ENCODE measurements around the gene PARP9. TPM values are rescaled to one million over a fixed set of nuclear protein-coding genes. Genes with fewer than 3 reads are reported as not detected.

PARP9 gene
- total RNA-seq: 100 to 1,000 TPM; 107 to 114 TPM

DNA sequence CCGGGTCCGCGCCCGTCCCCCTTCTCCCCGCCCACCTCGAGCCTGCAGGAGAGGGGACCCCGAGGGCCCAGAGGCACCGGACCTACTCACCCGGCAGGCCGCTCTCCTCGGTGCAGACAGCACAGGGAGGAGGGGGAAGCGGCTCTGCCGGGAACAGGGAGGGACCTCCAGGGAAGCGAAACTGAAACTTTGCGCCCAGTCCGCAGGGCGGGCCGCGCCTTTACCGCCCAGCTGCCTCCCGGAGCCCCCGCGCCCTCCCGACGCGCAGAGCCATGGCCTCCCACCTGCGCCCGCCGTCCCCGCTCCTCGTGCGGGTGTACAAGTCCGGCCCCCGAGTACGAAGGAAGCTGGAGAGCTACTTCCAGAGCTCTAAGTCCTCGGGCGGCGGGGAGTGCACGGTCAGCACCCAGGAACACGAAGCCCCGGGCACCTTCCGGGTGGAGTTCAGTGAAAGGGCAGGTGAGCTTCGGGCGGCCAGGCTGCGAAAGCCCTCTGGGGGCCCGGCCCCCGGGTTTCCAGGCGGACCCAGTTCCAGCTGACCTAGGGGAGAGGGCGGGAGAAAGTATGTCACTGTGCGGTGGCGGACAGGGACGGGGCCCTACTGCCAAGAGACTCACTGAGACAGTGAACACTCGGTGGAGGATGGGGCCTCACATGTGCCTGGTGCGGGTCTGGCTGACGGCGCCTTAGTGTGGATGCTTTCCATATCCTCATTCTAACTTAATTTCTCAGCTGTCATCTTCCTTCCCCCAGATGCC is at the start of gene PARP9, which contains the start of gene DTX3L:
PARP9 (minus strand) TSS at position 146 of the 758 bp plus-strand sequence. CDS start 4,680 bp downstream, outside the sequence.
DTX3L (plus strand) TSS at position 184 of the 758 bp plus-strand sequence; CDS start at position 273, 89 bp downstream.
- no peaks in the 10 kb centered on the region for H3K9me3 Mint-ChIP-seq

DNA sequence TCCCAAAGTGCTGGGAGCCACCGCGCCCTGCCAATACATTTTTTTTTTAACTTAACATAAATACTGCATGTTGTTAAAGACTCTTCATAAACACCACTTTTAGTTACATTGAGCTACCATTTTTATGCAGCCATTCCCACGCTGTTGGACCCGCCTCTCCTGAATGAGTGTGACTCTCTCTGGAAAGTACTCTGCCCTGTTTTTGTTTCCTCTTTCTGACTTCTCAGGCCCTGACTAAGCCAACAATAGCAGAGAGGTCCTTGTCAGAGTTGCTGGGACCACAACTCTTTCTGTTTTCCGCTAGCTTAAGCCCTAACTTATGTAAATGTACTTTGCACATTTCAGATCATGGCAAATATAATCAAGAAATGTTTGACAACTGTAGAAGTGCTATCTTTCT is 48.6 kb upstream of the PARP9 start:
- ATAC-seq (ENCODE audit: low read depth) (no peak), DNase-seq (no peak)
- POLR2A ChIA-PET: no interaction called here
- Mint-ChIP-seq H3K9me3 (peaks cover 4% of the 10 kb centered on the region), H3K27me3 (no peaks in the 10 kb centered on the region), H3K27ac (no peak overlapping the region), H3K36me3 (peaks cover 63% of the 10 kb centered on the region), H3K4me1 (peaks cover 22% of the 10 kb centered on the region), H3K4me3 (no peak overlapping the region)

More for the DNA sequence above, at the start of gene PARP9, which contains the start of gene DTX3L:
- Mint-ChIP-seq H3K4me3 (peak within 1 kb of the TSS; percentile 97), H3K27ac (peak within 1 kb of the TSS; percentile 100), H3K27me3 (no peaks in the 10 kb centered on the region), H3K36me3 (peaks cover 65% of the 10 kb centered on the region), H3K4me1 (peaks cover 51% of the 10 kb centered on the region)
- ATAC-seq (ENCODE audit: low read depth) (peak; percentile 95), DNase-seq (peak; percentile 93)
- POLR2A ChIA-PET: interaction anchor here (0.7 to 5.8 kb wide), 16 partner anchors 9 to 171 kb away, joined by 3 to 160 read pairs (median 4); partner anchors contain the start of genes PARP14, PARP15 and WDR5B

DNA sequence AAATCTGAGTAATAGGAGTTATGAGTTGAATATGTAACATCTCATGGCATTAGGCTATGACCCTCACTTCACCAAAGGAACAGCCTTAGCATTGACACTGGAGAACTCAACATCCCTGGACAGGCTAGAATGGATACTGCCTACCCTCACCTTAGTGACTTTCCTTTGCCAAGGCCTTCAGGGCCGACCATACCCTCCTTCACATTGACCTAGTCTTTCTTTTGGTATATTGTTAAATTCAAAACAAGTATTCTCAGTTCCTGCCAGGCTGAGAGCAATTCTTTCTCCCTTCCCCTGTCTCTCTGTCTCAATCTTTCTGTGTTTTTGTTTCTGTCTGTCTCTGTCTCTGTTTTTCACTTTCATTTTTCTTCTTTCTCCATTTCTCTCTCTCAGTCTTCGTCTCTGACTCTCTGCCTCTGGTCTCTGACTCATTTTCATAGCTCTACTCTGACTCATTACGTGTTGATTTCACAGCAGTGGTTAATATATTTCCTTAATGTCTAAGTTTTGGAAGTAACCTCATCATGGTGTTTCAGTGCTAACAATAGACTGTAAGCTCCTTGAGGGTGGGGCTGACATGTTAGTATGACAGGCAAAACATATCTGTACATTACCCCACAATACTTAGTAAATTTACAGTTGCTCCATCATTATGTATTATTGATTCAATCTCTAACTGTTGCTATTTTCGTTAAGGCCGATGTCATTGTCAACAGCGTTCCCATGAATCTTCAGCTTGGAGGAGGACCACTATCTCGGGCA is 45.9 kb upstream of the PARP9 start:
- DNase-seq (no peak), ATAC-seq (ENCODE audit: low read depth) (peak; percentile 95)
- Mint-ChIP-seq H3K4me3 (peak overlapping the region; percentile 72), H3K27ac (peak overlapping the region; percentile 95), H3K36me3 (peaks cover 51% of the 10 kb centered on the region), H3K9me3 (peaks cover 4% of the 10 kb centered on the region), H3K27me3 (no peaks in the 10 kb centered on the region), H3K4me1 (peaks cover 19% of the 10 kb centered on the region)
- POLR2A ChIA-PET: interaction anchor here (0.7 to 1.1 kb wide), 3 partner anchors 33 to 46 kb away, joined by 3 to 14 read pairs (median 4); partner anchors contain the start of genes DTX3L and PARP9

DNA sequence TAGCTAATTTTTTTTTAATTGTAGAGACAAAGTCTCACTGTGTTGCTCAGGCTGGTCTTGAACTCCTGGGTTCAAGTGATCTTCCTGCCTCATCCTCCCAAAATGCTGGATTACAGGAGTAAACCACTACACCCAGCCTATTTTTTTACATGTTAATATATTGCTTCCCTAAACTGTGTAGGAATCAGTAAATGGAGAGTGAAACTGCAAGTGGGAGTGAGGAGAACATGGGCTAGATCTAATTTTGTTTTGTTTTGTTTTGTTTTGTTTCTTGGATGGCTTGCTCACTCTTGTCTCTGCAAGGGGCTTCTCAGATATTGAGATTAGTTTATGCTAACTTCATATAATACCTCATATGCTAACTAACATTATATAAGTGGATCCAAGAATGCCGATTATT is 44.8 kb upstream of the PARP9 start:
- ATAC-seq (ENCODE audit: low read depth): no peak

GRCh38 chr3:122606330-122606729 is 42.2 kb upstream of the PARP9 start:
- POLR2A ChIA-PET: no interaction called here
- Mint-ChIP-seq H3K27ac (no peak overlapping the region), H3K9me3 (peaks cover 13% of the 10 kb centered on the region), H3K4me1 (peaks cover 22% of the 10 kb centered on the region), H3K36me3 (peaks cover 53% of the 10 kb centered on the region), H3K4me3 (no peak overlapping the region), H3K27me3 (no peaks in the 10 kb centered on the region)
- no peak for DNase-seq
- ATAC-seq (ENCODE audit: low read depth): no peak

More for the DNA sequence above, 44.8 kb upstream of the PARP9 start:
- H3K9me3 Mint-ChIP-seq: peaks cover 4% of the 10 kb centered on the region
- H3K4me3 Mint-ChIP-seq: no peak overlapping the region
- POLR2A ChIA-PET: no interaction called here
- peaks cover 49% of the 10 kb centered on the region for H3K36me3 Mint-ChIP-seq
- DNase-seq: no peak
- no peaks in the 10 kb centered on the region for H3K27me3 Mint-ChIP-seq
- H3K27ac Mint-ChIP-seq: peak overlapping the region; percentile 95
- H3K4me1 Mint-ChIP-seq: peaks cover 20% of the 10 kb centered on the region

DNA sequence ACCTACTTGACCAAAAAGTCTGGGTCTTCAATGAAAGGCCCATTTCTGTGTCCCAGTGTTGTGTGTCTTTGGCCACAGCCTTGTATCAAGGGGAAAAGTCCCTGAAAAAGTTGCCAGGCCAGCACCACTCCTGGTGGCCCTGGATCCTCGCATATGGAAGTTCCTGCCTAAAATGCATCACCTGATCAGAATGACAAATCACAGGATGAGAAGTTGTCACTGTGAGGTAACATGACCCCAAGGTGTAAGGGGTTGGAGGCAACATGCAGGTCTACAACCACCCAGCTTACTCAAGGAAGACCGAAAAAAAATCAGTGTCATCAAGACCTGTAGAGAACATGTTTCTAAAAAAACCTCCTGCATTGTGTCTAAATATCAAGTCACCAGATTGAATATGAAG is 39.0 kb upstream of the PARP9 start:
- Mint-ChIP-seq H3K27ac (no peak overlapping the region), H3K4me1 (peaks cover 11% of the 10 kb centered on the region), H3K27me3 (no peaks in the 10 kb centered on the region), H3K4me3 (no peak overlapping the region), H3K36me3 (peaks cover 53% of the 10 kb centered on the region), H3K9me3 (peaks cover 14% of the 10 kb centered on the region)
- no peak for DNase-seq
- POLR2A ChIA-PET: no interaction called here
- no peak for ATAC-seq (ENCODE audit: low read depth)

- DNase-seq (no peak), ATAC-seq (ENCODE audit: low read depth) (no peak)
- no peaks in the 10 kb centered on the region for H3K27me3 Mint-ChIP-seq
- no peak overlapping the region for H3K27ac Mint-ChIP-seq
- peaks cover 50% of the 10 kb centered on the region for H3K36me3 Mint-ChIP-seq
- no peak overlapping the region for H3K4me3 Mint-ChIP-seq
- H3K4me1 Mint-ChIP-seq: peaks cover 11% of the 10 kb centered on the region
- H3K9me3 Mint-ChIP-seq: peaks cover 14% of the 10 kb centered on the region
- POLR2A ChIA-PET: no interaction called here
Observed at GRCh38 chr3:122602011-122602710, 38.1 kb upstream of the PARP9 start.

GRCh38 chr3:122598556-122598955 is 34.5 kb upstream of the PARP9 start:
- H3K9me3 Mint-ChIP-seq: peaks cover 15% of the 10 kb centered on the region
- DNase-seq (no peak), ATAC-seq (ENCODE audit: low read depth) (no peak)
- H3K36me3 Mint-ChIP-seq: peaks cover 56% of the 10 kb centered on the region
- POLR2A ChIA-PET: interaction anchor here (2.0 kb wide), 1 partner anchor 34 kb away, joined by 4 read pairs; the partner anchor contains the start of genes DTX3L and PARP9
- H3K27me3 Mint-ChIP-seq: no peaks in the 10 kb centered on the region
- peaks cover 14% of the 10 kb centered on the region for H3K4me1 Mint-ChIP-seq
- H3K27ac Mint-ChIP-seq: peak overlapping the region; percentile 71
- no peak overlapping the region for H3K4me3 Mint-ChIP-seq

GRCh38 chr3:122598151-122598550 is 34.1 kb upstream of the PARP9 start:
- Mint-ChIP-seq H3K4me3 (no peak overlapping the region), H3K9me3 (peaks cover 13% of the 10 kb centered on the region), H3K36me3 (peaks cover 52% of the 10 kb centered on the region), H3K27me3 (no peaks in the 10 kb centered on the region), H3K27ac (peak overlapping the region; percentile 71), H3K4me1 (peaks cover 12% of the 10 kb centered on the region)
- DNase-seq (no peak), ATAC-seq (ENCODE audit: low read depth) (no peak)
- POLR2A ChIA-PET: interaction anchor here (2.0 kb wide), 1 partner anchor 34 kb away, joined by 4 read pairs; the partner anchor contains the start of genes DTX3L and PARP9

- no peak for DNase-seq
- Mint-ChIP-seq H3K27me3 (no peaks in the 10 kb centered on the region), H3K9me3 (peaks cover 9% of the 10 kb centered on the region), H3K36me3 (peaks cover 46% of the 10 kb centered on the region), H3K27ac (no peak overlapping the region), H3K4me3 (no peak overlapping the region), H3K4me1 (peaks cover 14% of the 10 kb centered on the region)
- POLR2A ChIA-PET: no interaction called here
- ATAC-seq (ENCODE audit: low read depth): no peak
Observed at GRCh38 chr3:122594025-122594424, 29.9 kb upstream of the PARP9 start.

DNA sequence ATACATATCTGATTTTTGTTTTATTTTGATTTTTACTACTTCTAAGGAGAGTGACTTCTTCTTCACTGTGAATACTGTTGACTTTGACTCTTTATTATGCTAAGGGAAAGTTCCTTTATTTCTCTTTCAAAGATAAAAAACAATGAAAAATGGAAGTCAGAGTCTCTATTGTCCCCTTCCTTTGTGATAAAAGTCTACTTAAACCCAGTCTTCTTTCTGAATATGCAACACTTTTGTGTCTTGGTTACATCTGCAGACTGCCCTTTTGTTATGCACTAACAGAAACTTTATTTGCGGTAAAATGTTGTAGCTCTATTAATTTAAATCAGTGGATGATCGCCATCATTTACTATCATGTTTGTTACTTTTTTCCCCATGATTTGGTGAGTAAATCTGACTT is 26.5 kb upstream of the PARP9 start:
- DNase-seq (no peak), ATAC-seq (ENCODE audit: low read depth) (no peak)

GRCh38 chr3:122589297-122589696 is 25.2 kb upstream of the PARP9 start:
- Mint-ChIP-seq H3K9me3 (peaks cover 9% of the 10 kb centered on the region), H3K36me3 (peaks cover 52% of the 10 kb centered on the region), H3K4me3 (no peak overlapping the region), H3K27ac (no peak overlapping the region), H3K4me1 (peaks cover 19% of the 10 kb centered on the region), H3K27me3 (no peaks in the 10 kb centered on the region)
- ATAC-seq (ENCODE audit: low read depth): no peak
- DNase-seq: no peak
- POLR2A ChIA-PET: no interaction called here

More for the DNA sequence above, 26.5 kb upstream of the PARP9 start:
- no peak overlapping the region for H3K27ac Mint-ChIP-seq
- POLR2A ChIA-PET: no interaction called here
- peaks cover 46% of the 10 kb centered on the region for H3K36me3 Mint-ChIP-seq
- peaks cover 19% of the 10 kb centered on the region for H3K4me1 Mint-ChIP-seq
- H3K4me3 Mint-ChIP-seq: no peak overlapping the region
- peaks cover 5% of the 10 kb centered on the region for H3K9me3 Mint-ChIP-seq
- H3K27me3 Mint-ChIP-seq: no peaks in the 10 kb centered on the region

DNA sequence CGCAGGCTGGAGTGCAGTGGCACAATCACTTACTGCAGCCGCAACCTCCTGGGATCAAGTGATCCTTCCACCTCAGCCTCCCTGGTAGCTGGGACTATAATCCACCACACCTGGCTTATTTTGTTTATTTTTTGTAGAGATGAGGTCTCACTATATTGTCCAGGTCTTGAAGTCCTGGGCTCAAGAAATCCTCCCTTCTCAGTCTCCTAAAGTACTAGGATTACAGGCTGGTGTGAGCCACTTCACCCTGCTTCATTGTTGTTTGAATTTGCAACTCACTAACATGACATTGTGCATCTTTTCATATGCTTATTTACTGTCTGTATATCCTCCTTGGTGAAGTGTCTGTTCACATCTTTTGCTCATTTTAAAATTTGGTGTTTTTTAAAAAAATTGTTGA is 23.5 kb upstream of the PARP9 start:
- Mint-ChIP-seq H3K4me1 (peaks cover 21% of the 10 kb centered on the region), H3K9me3 (peaks cover 12% of the 10 kb centered on the region), H3K27me3 (no peaks in the 10 kb centered on the region), H3K27ac (no peak overlapping the region), H3K36me3 (peaks cover 65% of the 10 kb centered on the region), H3K4me3 (no peak overlapping the region)
- ATAC-seq (ENCODE audit: low read depth) (no peak), DNase-seq (no peak)
- POLR2A ChIA-PET: interaction anchor here (1.5 kb wide), 1 partner anchor 10 kb away, joined by 3 read pairs; the partner anchor contains the start of gene PARP15

Data from activated naive CD8-positive, alpha-beta T cell treated with anti-CD3 and anti-CD28 coated beads, Interleukin-2, amount 10 ng/mL, durations not matched to agents 7 days and 5 days (primary cell).